Measurements from ENCODE around the gene PRICKLE2.

- TF ChIP-seq CTCF (optimal IDR thresholded peaks at IDR 0.05 in 1 of 3, IDR thresholded peaks at IDR 0.05 in 1 of 3, conservative IDR thresholded peaks at IDR 0.05 in 1 of 3; ENCODE audit: extremely low read depth in 1 of 3, insufficient read depth in 2 of 3, low read length in 3 of 3) (no peak), EZH2 (IDR thresholded peaks at IDR 0.05; ENCODE audit: low read length) (no peak)
Measured at GRCh38 chr3:64088408-64089205, 136.7 kb downstream of the PRICKLE2 start.
